Measurements from ENCODE around the gene TMEM174.

GRCh38 chr5:73182307-73182706 is 9.3 kb downstream of the TMEM174 start:
- TF ChIP-seq CTCF (IDR thresholded peaks at IDR 0.05) (no peak), POLR2A (IDR thresholded peaks at IDR 0.05) (no peak), EP300 (IDR thresholded peaks at IDR 0.05) (no peak)

All from ovary (tissue), 3 donors.